K562 (cell line): ENCODE data around the gene GTF2A1L. TPM values are rescaled to one million over a fixed set of nuclear protein-coding genes. Genes with fewer than 3 reads are reported as not detected.

Experiments
- ATAC-seq: fragments of 200-7000 bp; cut with Tn5 transposase; 3 replicates; pipeline ENCODE4 v1.9.1; 2020; ENCODE audit warnings: moderate library complexity
- BruUV-seq: library from RNA; stranded (reverse); fragments of 400-500 nt; replicated peaks from 2 replicates; lab custom pipeline; 2021; lab: Mats Ljungman, UMichigan
- CTCF ChIA-PET: fragments of 300-600 bp; formaldehyde crosslinking; extraction: SDS; loops from one replicate; lab custom pipeline; 2021; ENCODE audit warnings: low intra/inter-chr PET ratio; lab: Yijun Ruan, JAX
- POLR2A ChIA-PET: fragments of 300-600, 350-650 bp; sonication (Branson Sonifier 250); formaldehyde crosslinking; extraction: SDS; loops from one replicate; lab custom pipeline; 2021; ENCODE audit warnings: antibody characterized with exemption, inconsistent platforms; lab: Yijun Ruan, JAX
- DNase-seq, 4 experiments: peaks; one replicate each; pipeline versions ENCODE4 v3.0.0 to v3.0.0-alpha.2; 2011 to 2018; ENCODE audit warnings: low spot score in 3 of 4, mixed read lengths in 3 of 4; ENCODE audit errors: extremely low read depth in 1 of 4
- FAIRE-seq: peaks from 2 replicates; lab custom pipeline; 2011; peaks lifted over from hg19 to GRCh38; lab: Jason Lieb, UNC
- H2AFZ ChIP-seq: 2 replicates; pipeline ENCODE4 v1.6.0; 2011; ENCODE audit warnings: low read depth, low read length, control low read depth, inconsistent platforms
- H3K27ac ChIP-seq: fragments of 200-600 bp; 3 replicates; pipeline ENCODE4 v1.8.0; 2011; ENCODE audit warnings: low read depth, mild to moderate bottlenecking, control low read depth, inconsistent platforms, low read length, moderate library complexity, mixed read lengths; ENCODE audit errors: extremely low read depth
- H3K27me3 ChIP-seq, 2 experiments: fragments of 300-600 bp in 1 of 2; 2 replicates in 1 of 2; 3 replicates in 1 of 2; pipeline versions ENCODE4 v1.6.0 to v1.8.0; 2011; ENCODE audit warnings: inconsistent platforms in 2 of 2, low read length in 2 of 2, mild to moderate bottlenecking in 1 of 2, mixed read lengths in 1 of 2, moderate library complexity in 1 of 2; ENCODE audit not compliant: control insufficient read depth in 2 of 2, insufficient read depth in 2 of 2
- H3K36me3 ChIP-seq: fragments of 300-600 bp; 3 replicates; pipeline ENCODE4 v1.8.0; 2011; ENCODE audit warnings: mild to moderate bottlenecking, low read length, inconsistent platforms; ENCODE audit not compliant: control insufficient read depth, insufficient read depth
- H3K4me1 ChIP-seq, 2 experiments: fragments of 200-600 bp in 1 of 2; replicated peaks in 1 of 2; 2 replicates in 1 of 2; 3 replicates in 1 of 2; pipeline versions ENCODE4 v1.5.1 to v1.8.0; 2011; ENCODE audit warnings: inconsistent platforms in 2 of 2, low read length in 2 of 2, mild to moderate bottlenecking in 1 of 2, mixed read lengths in 1 of 2, moderate library complexity in 1 of 2; ENCODE audit not compliant: control insufficient read depth in 2 of 2, insufficient read depth in 2 of 2
- H3K4me2 ChIP-seq: 2 replicates; pipeline ENCODE4 v1.6.1; 2011; ENCODE audit warnings: low read length, control low read depth, inconsistent platforms, mixed read lengths; ENCODE audit not compliant: insufficient read depth
- H3K4me3 ChIP-seq: fragments of 200-600 bp; sonication (generic), shearing (Covaris generic); 2 replicates; pipeline ENCODE4 v1.5.1; 2016; ENCODE audit warnings: control low read depth, inconsistent platforms
- H3K79me2 ChIP-seq: fragments of 200-600 bp; 3 replicates; pipeline ENCODE4 v1.8.0; 2011; ENCODE audit warnings: low read length, inconsistent platforms; ENCODE audit not compliant: control insufficient read depth, insufficient read depth
- H3K9ac ChIP-seq, 2 experiments: 2 replicates each; pipeline versions ENCODE4 v1.6.0 to v1.6.1; 2011; ENCODE audit warnings: low read depth in 2 of 2, low read length in 2 of 2, control low read depth in 1 of 2, inconsistent platforms in 1 of 2, mild to moderate bottlenecking in 1 of 2, mixed read lengths in 1 of 2; ENCODE audit not compliant: insufficient read depth in 1 of 2
- H3K9me1 ChIP-seq: one replicate; pipeline ENCODE4 v1.6.0; 2011; ENCODE audit warnings: inconsistent platforms, mild to moderate bottlenecking, low read length, moderate library complexity; ENCODE audit not compliant: control insufficient read depth, insufficient read depth
- H3K9me3 ChIP-seq: replicated peaks from 2 replicates; pipeline ENCODE4 v1.5.1; 2011; ENCODE audit warnings: low read depth, low read length, inconsistent platforms; ENCODE audit not compliant: control insufficient read depth, insufficient read depth
- H4K20me1 ChIP-seq: replicated peaks from 2 replicates; pipeline ENCODE4 v1.6.1; 2011; ENCODE audit warnings: low read length, inconsistent platforms, mixed read lengths; ENCODE audit not compliant: control insufficient read depth, insufficient read depth
- NONO ChIP-seq, 2 experiments: fragments of 200-400 bp in 1 of 2; fragments of 450-650 bp in 1 of 2; formaldehyde crosslinking in 1 of 2; IDR thresholded peaks; 2 replicates each; pipeline ENCODE4 v1.6.1; 2017; ENCODE audit warnings: low read depth in 2 of 2, mild to moderate bottlenecking in 2 of 2, moderate library complexity in 2 of 2, low read length in 1 of 2
- STAT5B ChIP-seq: fragments of 250-450 bp; sonication (Bioruptor Pico); IDR thresholded peaks from 2 replicates; pipeline ENCODE4 v1.8.0; 2021; ENCODE audit warnings: mild to moderate bottlenecking, inconsistent platforms
- ZEB2 ChIP-seq: fragments of 450-650 bp; IDR thresholded peaks from 2 replicates; pipeline ENCODE4 v1.6.1; 2016
- WGBS: fragments of 100-300 bp; shearing (Covaris generic); methylation state at CpG from one replicate; pipeline ENCODE4 v1.1.6; 2016; ENCODE audit warnings: low coverage, mixed read lengths; ENCODE audit not compliant: insufficient coverage; ENCODE audit errors: missing lambda C conversion rate; 5-methylcytosine and 5-hydroxymethylcytosine counted together
- in situ Hi-C: fragments of 300-500 bp; cut with MboI; formaldehyde crosslinking; loops from 4 replicates; pipeline ENCODE4 v1.15.0; 2018; ENCODE audit warnings: inconsistent platforms, mixed read lengths
- intact Hi-C: fragments of 100-400 bp; cut with micrococcal nuclease; formaldehyde crosslinking; loops from 2 replicates; pipeline ENCODE4 v1.14.2; 2022
- polyA plus RNA-seq, 8 experiments: library from polyadenylated mRNA; depleted of rRNA in 4 of 8; stranded (reverse) in 5 of 8; unstranded in 3 of 8; fragments of >200 nt; fragmentation: Nextera tagmentation in 2 of 8; fragmentation: Illumina TruSeq in 1 of 8; extraction: Ambion mirVana in 2 of 8; extraction: Trizol in 1 of 8; gene quantifications; 2 replicates each; pipeline versions ENCODE4 v1.2.1 to v1.2.3, GENCODE V29; 2011 to 2014; ENCODE audit warnings: inconsistent platforms in 1 of 8, missing spikeins in 1 of 8
- total RNA-seq, 7 experiments: library from RNA; depleted of rRNA in 6 of 7; stranded (reverse); fragments of >200 nt in 6 of 7; fragmentation: Illumina TruSeq in 2 of 7; extraction: Trizol in 2 of 7; gene quantifications; 2 replicates each; pipeline versions ENCODE4 v1.2.1 to v1.2.3, GENCODE V29; 2011 to 2021; ENCODE audit warnings: low replicate concordance in 1 of 7
- TF ChIP-seq, protein P1 (sequence below), 2 experiments: fragments of 450-650 bp in 1 of 2; sonication (generic) in 1 of 2; formaldehyde crosslinking in 1 of 2; IDR thresholded peaks in 1 of 2; conservative IDR thresholded peaks in 1 of 2; 2 replicates each; pipeline versions ENCODE4 v1.6.1 to v1.8.1; 2016 to 2023; ENCODE audit warnings: mild to moderate bottlenecking in 2 of 2, moderate library complexity in 2 of 2, inconsistent platforms in 1 of 2, missing genetic modification reagents in 1 of 2
- TF ChIP-seq, protein P2 (sequence below): fragments of 450-650 bp; IDR thresholded peaks from 2 replicates; pipeline ENCODE4 v1.6.1; 2018; ENCODE audit not compliant: partially characterized antibody

GTF2A1L gene
- total and polyA plus RNA-seq, 9 of the 15 experiments (the other 6 are each of a cell fraction or from before 2014, with no cell fraction given): 0.05 to 0.35 (median 0.12) TPM; not detected in 5

DNA sequence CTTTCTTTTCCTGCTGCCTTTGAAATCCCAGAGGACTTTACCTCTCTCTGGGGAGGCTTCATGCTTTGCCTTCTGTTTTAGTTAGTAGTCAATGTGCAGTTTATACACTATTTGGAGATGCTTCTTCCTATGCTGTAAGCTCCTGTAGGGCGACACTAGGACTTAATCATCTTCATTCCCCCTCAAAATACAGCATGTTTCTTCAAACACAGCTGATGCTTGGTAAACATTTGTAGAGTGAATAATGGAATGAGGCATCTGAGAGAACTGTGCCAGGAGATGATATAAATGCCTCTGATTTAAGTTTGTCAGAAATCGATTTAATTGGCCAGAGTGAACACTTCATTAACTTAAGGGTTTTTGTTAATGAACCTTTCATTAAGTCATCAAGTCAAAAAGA lies 94.5 kb downstream of the GTF2A1L start:
- no peak overlapping the region for H3K27ac ChIP-seq
- no peak overlapping the region for H3K9ac ChIP-seq
- WGBS: 5% methylated on average over 2 of the region's 2 CpGs
- H3K79me2 ChIP-seq: no peaks in the 10 kb centered on the region
- H3K9me1 ChIP-seq: no peaks in the 10 kb centered on the region
- H3K4me3 ChIP-seq: no peak overlapping the region
- H3K9me3 ChIP-seq: peaks cover 2% of the 10 kb centered on the region; the same call in 1 of the 2 replicates
- FAIRE-seq: no peak
- no TSS peak for BruUV-seq
- no peaks in the 10 kb centered on the region for H3K36me3 ChIP-seq
- DNase-seq: no peak
- ChIA-PET POLR2A (no interaction called here), CTCF (no interaction called here)
- ATAC-seq: no peak
- no peaks in the 10 kb centered on the region for H4K20me1 ChIP-seq
- no peak overlapping the region for H3K4me2 ChIP-seq
- intact Hi-C loops (no loop called here), in situ Hi-C loops (no loop called here)
- H3K27me3 ChIP-seq: no peaks in the 10 kb centered on the region
- no peak overlapping the region for H2AFZ ChIP-seq
- peaks cover 0 to 30% of the 10 kb centered on the region in 2 experiments; a peak in 2 of 5 replicates for H3K4me1 ChIP-seq
- TF ChIP-seq NONO (IDR thresholded peaks at IDR 0.05; ENCODE audit: low read depth in 2 of 2, low read length in 1 of 2) (no peak), ZEB2 (no peak), STAT5B (CRISPR knock-in tag) (no peak)
- TF ChIP-seq, protein P1, sequence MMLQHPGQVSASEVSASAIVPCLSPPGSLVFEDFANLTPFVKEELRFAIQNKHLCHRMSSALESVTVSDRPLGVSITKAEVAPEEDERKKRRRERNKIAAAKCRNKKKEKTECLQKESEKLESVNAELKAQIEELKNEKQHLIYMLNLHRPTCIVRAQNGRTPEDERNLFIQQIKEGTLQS (IDR thresholded peaks at IDR 0.05): no peak
- TF ChIP-seq, protein P1 (CRISPR knock-in tag; conservative IDR thresholded peaks at IDR 0.05): no peak
- TF ChIP-seq, protein P2, sequence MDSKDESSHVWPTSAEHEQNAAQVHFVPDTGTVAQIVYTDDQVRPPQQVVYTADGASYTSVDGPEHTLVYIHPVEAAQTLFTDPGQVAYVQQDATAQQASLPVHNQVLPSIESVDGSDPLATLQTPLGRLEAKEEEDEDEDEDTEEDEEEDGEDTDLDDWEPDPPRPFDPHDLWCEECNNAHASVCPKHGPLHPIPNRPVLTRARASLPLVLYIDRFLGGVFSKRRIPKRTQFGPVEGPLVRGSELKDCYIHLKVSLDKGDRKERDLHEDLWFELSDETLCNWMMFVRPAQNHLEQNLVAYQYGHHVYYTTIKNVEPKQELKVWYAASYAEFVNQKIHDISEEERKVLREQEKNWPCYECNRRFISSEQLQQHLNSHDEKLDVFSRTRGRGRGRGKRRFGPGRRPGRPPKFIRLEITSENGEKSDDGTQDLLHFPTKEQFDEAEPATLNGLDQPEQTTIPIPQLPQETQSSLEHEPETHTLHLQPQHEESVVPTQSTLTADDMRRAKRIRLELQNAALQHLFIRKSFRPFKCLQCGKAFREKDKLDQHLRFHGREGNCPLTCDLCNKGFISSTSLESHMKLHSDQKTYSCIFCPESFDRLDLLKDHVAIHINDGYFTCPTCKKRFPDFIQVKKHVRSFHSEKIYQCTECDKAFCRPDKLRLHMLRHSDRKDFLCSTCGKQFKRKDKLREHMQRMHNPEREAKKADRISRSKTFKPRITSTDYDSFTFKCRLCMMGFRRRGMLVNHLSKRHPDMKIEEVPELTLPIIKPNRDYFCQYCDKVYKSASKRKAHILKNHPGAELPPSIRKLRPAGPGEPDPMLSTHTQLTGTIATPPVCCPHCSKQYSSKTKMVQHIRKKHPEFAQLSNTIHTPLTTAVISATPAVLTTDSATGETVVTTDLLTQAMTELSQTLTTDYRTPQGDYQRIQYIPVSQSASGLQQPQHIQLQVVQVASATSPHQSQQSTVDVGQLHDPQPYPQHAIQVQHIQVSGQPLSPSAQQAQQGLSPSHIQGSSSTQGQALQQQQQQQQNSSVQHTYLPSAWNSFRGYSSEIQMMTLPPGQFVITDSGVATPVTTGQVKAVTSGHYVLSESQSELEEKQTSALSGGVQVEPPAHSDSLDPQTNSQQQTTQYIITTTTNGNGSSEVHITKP: no peak
- TF ChIP-seq, all 486 proteins: peak for 0
